ENCODE results near the gene ABITRAM. TPM values are rescaled to one million over a fixed set of nuclear protein-coding genes. Genes with fewer than 3 reads are reported as not detected.
"Not testable (repeated sequence)": the region's sequence is repeated elsewhere in the genome, so short reads cannot be mapped to it uniquely, and the experiment has no call there.

ABITRAM gene, protein sequence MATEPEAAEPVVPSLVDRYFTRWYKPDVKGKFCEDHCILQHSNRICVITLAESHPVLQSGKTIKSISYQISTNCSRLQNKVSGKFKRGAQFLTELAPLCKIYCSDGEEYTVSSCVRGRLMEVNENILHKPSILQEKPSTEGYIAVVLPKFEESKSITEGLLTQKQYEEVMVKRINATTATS
- total RNA-seq = 1 to 10 TPM; 6.9 to 8.5 TPM

DNA sequence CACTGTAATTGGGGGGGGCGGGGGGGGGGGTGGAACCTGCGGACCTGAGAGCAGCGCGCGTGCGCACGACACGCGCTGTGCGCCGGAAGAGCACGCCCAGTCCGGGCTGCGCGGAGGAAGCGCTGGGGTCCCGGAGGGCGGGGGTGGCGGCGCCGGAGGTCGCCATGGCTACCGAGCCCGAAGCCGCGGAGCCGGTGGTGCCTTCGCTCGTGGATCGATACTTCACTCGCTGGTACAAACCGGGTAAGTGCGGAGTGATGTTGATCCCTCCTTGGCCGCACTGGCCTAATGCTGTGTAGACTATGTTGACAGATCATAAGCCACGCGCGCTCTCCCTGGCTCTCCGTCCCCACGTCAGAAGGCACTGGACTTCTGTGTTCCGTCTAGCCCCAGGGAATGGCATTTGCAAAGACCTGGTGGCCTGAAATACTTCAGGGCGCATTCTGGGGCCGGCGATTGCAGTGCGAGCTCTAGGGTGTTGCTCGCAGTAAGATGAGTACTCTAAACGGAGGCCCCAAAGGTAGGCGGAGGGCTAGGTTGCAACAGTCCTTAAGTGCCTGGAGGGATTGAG lies at the start of gene ABITRAM:
Gene ABITRAM (plus strand): TSS at position 78 of the 571 bp plus-strand sequence. CDS start 87 bp downstream, at position 165.
- ATAC-seq = peak; percentile 92 to 94
- no peaks in the 10 kb centered on the region for H3K36me3 Mint-ChIP-seq
- no peaks in the 10 kb centered on the region for H3K27me3 Mint-ChIP-seq
- peak within 1 kb of the TSS; percentile 87 to 97 for H3K27ac Mint-ChIP-seq
- H3K4me3 Mint-ChIP-seq = peak within 1 kb of the TSS; percentile 88
- peaks cover 18 to 30% of the 10 kb centered on the region in 2 donors for H3K4me1 Mint-ChIP-seq (ENCODE audit: low read depth in 2 of 2)
- H3K9me3 Mint-ChIP-seq = no peaks in the 10 kb centered on the region
- DNase-seq (ENCODE audit: low spot score) = peak; percentile 86

DNA sequence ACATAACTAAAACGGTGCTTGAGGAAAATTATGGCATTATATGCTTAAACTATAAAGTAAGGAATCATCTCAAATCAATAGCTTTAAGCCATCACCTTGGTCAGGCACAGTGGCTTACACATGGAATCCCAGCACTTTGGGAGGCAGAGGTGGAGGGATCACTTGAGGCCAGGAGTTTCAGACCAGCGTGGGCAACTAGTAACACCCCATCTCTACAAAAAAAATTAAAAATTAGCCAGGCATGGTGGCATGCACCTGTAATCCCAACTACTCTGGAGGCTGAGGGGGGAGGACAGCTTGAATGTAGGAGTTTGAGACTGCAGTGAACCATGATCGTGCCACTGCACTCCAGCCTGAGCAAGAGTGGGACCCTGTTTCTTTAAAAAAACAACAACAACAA lies 49.5 kb upstream of the ABITRAM start:
- Mint-ChIP-seq H3K27ac (no peak overlapping the region), H3K27me3 (no peaks in the 10 kb centered on the region), H3K4me1 (ENCODE audit: low read depth in 2 of 2) (peaks cover 7 to 9% of the 10 kb centered on the region in 2 donors), H3K4me3 (no peak overlapping the region), H3K36me3 (peaks cover 35% of the 10 kb centered on the region), H3K9me3 (no peaks in the 10 kb centered on the region)
- no peak for DNase-seq (ENCODE audit: low spot score)
- no peak for ATAC-seq

DNA sequence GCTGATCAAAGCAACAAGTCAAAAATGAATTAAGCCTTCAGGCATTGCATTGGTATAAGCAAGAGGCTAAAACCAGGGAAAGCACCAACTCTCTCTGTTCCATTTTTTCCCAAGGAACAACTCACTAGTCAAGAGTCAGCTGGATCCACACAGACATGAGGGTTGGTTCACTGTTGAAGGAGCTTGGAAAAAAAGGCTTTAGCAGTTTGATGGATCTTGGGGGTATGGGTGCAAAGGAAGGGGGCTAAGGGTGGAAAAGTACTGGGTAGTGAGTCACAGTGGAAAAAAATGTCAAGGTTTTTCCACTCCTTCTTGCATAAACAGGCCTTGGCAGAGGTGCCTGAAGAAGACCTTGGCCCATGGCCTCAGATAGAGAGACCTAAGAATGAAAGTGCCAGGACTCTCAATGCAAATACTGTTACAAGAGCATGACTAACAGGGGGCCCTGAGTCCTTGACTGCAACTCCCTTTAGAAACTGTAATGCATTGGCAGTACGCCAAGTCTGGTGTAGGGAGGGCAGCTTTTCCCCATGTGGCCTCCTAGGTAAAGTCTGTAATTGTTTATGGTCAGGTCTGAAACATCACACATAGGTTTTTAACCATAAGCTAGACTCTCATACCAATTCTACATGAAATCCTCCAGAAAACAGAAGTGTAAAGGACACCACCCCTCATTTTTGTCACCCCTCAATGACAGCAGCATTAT lies 48.4 kb upstream of the ABITRAM start:
- no peak for DNase-seq (ENCODE audit: low spot score)
- H3K36me3 Mint-ChIP-seq = peaks cover 36% of the 10 kb centered on the region
- ATAC-seq = peak; percentile 75 to 86
- H3K27me3 Mint-ChIP-seq = no peaks in the 10 kb centered on the region
- peak overlapping the region; percentile 52 to 74 for H3K27ac Mint-ChIP-seq
- no peak overlapping the region for H3K4me3 Mint-ChIP-seq
- H3K4me1 Mint-ChIP-seq (ENCODE audit: low read depth in 2 of 2) = peaks cover 7 to 9% of the 10 kb centered on the region in 2 donors
- no peaks in the 10 kb centered on the region for H3K9me3 Mint-ChIP-seq

DNA sequence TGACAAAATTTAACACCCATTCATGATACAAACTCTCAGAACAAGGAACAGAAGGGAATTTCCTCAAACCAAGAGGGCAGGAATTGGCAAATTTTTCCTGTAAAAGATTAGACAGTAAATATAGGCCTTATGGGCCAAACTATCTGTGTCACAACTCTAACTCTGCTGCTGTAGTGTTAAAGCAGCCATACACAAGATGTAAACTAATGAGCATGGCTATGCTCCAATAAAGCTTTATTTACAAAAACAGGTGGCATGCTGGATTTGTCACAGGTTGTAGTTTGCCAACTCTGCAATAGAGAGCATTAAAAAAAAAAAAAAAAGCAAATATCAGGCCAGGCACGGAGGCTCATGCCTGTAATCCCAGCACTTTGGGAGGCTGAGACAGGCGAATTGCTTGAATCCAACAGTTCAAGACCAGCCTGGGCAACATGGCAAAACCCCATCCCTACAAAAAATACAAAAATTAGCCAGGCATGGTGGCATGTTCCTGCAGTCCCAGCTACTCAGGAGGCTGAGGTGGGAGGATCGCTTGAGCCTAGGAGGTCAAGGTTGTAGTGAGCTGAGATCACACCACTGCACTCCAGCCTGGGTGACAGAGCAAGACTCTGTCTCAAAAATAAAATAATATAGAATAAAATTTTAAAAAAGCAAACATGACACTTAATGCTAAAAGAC lies 47.5 kb upstream of the ABITRAM start:
- not testable (repeated sequence) for H3K9me3 Mint-ChIP-seq, H3K4me3 Mint-ChIP-seq

DNA sequence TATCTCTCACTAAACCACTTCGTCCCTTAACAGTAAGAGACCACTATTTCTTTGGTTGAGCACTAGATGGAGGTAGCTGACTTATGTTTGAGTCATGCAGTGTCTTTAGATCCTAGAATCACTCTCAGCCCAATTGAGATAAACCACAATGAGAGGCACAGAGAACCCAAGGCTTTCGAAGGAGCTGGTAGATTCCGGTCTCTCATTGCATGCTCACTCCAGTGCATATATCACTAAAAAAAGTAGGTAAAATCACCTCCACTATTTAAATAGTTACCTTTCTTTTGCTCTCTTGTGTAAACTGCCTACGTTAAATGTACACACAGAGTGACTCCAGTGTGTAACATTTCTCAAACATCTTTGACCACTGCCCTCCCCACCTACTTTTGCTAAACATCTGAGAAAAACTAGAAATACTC lies 44.5 kb upstream of the ABITRAM start:
- DNase-seq (ENCODE audit: low spot score) = no peak

More for the DNA sequence above, 47.5 kb upstream of the ABITRAM start:
- ATAC-seq; H3K4me1 Mint-ChIP-seq (ENCODE audit: low read depth in 2 of 2); DNase-seq (ENCODE audit: low spot score); H3K27me3 Mint-ChIP-seq: not testable (repeated sequence)
- Mint-ChIP-seq H3K36me3 (peaks cover 41% of the 10 kb centered on the region), H3K27ac (peak overlapping the region in 1 of 2 donors; percentile 74)

DNA sequence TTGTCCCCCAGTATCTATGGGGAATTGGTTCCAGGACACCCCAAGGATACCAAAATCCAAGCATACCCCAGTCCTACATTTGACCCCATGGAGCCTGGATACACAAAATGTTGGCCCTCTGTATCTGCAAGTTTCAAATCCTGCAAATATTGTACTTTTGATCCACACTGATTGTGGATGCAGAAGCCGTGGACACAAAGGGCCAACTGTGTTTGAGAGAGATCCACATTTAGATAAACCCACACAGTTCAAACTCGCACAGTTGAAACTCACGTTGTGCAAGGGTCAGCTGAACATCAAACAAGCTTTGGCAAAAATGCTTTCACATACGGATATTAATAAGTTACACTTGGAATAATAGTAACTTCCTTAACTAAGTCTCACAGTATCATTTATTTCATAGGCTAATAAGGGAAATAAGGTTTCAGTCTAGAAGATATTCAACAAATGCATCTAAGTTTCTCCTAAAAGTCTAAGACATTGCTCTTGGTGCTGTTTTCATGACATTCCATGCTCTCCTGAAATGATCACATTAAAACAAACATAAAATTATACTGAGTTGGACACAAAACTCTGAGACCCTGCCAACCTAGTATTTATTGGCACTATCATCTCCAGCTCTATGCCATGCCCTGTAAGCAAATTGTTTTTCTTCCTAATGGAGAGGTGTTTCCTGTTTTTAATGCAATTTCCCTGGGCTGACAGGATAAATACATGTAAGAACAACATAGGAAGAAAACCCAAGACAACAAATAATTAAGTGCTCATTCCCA lies 39.8 kb upstream of the ABITRAM start:
- peaks cover 56% of the 10 kb centered on the region for H3K36me3 Mint-ChIP-seq
- ATAC-seq = no peak

More for the DNA sequence above, 44.5 kb upstream of the ABITRAM start:
- H3K27ac Mint-ChIP-seq = no peak overlapping the region
- H3K36me3 Mint-ChIP-seq = peaks cover 46% of the 10 kb centered on the region
- no peak for ATAC-seq
- H3K9me3 Mint-ChIP-seq = no peaks in the 10 kb centered on the region
- H3K4me1 Mint-ChIP-seq (ENCODE audit: low read depth in 2 of 2) = peaks cover 7 to 9% of the 10 kb centered on the region in 2 donors
- no peak overlapping the region for H3K4me3 Mint-ChIP-seq
- no peaks in the 10 kb centered on the region for H3K27me3 Mint-ChIP-seq

DNA sequence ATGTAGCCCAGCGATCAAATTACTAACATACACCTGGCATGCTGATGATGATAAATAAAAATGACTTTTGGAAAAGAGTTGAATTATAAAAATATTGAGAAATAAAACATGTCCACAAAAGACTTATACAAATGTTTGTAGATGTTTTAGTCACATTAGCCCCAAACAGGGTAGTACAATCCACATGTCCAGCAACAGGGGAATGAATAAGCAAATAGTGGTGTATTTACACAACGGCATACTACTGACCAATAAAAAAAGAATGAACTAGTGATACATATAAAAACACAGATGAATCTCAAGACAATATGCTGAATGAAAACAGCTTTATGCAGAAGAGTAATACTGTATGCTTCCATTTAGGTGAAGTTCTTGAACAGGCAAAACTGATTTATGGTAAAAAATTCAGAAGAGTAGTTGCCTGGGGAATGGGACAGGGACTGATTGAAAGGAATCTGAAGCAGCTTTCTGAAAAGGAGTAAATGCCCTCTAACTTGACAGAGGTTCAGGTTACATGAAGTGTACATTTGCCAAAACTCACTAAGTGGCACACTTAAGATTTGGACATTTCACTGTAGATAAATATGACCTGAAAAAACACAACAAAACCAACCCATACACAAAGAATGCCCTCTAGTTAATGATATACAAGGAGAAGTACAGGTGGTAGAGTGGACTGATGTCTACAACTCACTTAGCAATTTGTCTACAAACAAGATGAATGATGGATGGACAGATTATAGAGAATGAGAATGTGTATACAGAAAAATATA lies 36.7 kb upstream of the ABITRAM start:
- DNase-seq (ENCODE audit: low spot score) (no peak), ATAC-seq (no peak)
- Mint-ChIP-seq H3K4me3 (no peak overlapping the region), H3K27ac (no peak overlapping the region), H3K4me1 (ENCODE audit: low read depth in 2 of 2) (no peaks in the 10 kb centered on the region), H3K27me3 (no peaks in the 10 kb centered on the region), H3K9me3 (no peaks in the 10 kb centered on the region), H3K36me3 (peaks cover 47% of the 10 kb centered on the region)

More for the DNA sequence above, 39.8 kb upstream of the ABITRAM start:
- Mint-ChIP-seq H3K27me3 (no peaks in the 10 kb centered on the region), H3K4me1 (ENCODE audit: low read depth in 2 of 2) (no peaks in the 10 kb centered on the region), H3K27ac (no peak overlapping the region), H3K4me3 (no peak overlapping the region), H3K9me3 (no peaks in the 10 kb centered on the region)
- DNase-seq (ENCODE audit: low spot score) = no peak

DNA sequence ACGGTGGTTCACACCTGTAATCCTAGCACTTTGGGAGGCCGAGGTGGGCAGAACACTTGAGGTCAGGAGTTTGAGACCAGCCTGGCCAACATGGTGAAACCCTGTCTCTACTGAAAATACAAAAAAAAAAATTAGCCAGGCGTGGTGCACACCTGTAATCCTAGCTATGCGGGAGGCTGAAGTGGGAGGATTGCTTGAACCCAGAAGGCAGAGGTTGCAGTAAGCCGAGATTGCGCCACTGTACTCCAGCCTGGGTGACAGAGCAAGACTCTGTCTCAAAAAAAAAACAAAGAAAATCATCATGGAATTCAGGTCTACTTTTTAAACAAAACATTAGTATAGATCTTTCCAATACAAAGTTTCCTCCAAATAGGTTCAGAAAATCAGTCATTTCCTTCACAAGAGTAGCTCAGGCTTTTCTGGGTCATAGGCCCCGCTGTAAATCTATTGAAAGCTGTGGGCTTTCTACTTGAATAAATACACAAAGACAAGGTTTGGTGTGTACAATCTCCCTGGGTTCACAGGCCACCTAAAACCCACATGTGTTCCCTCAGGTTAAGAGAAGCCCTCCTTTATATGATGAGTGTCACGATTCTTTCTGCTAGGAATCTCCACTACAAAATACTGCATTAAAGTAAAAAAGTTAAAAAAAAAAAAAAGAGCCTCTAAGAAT lies 35.0 kb upstream of the ABITRAM start:
- H3K36me3 Mint-ChIP-seq = peaks cover 51% of the 10 kb centered on the region
- H3K27me3 Mint-ChIP-seq; H3K4me3 Mint-ChIP-seq; DNase-seq (ENCODE audit: low spot score); H3K9me3 Mint-ChIP-seq; ATAC-seq; H3K27ac Mint-ChIP-seq; H3K4me1 Mint-ChIP-seq (ENCODE audit: low read depth in 2 of 2): not testable (repeated sequence)

DNA sequence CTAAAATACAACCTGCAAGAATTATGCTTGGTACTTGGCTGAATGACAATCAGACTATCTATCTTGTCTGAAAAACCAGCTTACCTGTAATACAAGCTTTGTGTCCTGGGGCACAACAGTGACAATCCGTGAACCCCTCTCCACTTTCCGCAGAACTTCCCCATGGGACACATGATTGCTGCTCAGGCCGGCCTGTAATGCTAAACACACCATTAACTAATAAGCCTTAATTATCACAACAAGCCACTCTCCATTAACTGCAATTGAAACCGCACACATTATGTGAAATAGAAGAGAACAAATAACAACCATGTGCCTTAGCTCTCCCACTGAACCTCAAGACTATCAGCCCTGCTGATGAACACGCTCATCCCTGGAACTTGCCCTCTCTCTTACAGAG lies 34.0 kb upstream of the ABITRAM start:
- H3K9me3 Mint-ChIP-seq = no peaks in the 10 kb centered on the region
- H3K27me3 Mint-ChIP-seq = no peaks in the 10 kb centered on the region
- ATAC-seq = no peak
- H3K36me3 Mint-ChIP-seq = peaks cover 49% of the 10 kb centered on the region
- no peak overlapping the region for H3K27ac Mint-ChIP-seq
- H3K4me3 Mint-ChIP-seq = no peak overlapping the region
- no peak for DNase-seq (ENCODE audit: low spot score)
- no peaks in the 10 kb centered on the region for H3K4me1 Mint-ChIP-seq (ENCODE audit: low read depth in 2 of 2)

DNA sequence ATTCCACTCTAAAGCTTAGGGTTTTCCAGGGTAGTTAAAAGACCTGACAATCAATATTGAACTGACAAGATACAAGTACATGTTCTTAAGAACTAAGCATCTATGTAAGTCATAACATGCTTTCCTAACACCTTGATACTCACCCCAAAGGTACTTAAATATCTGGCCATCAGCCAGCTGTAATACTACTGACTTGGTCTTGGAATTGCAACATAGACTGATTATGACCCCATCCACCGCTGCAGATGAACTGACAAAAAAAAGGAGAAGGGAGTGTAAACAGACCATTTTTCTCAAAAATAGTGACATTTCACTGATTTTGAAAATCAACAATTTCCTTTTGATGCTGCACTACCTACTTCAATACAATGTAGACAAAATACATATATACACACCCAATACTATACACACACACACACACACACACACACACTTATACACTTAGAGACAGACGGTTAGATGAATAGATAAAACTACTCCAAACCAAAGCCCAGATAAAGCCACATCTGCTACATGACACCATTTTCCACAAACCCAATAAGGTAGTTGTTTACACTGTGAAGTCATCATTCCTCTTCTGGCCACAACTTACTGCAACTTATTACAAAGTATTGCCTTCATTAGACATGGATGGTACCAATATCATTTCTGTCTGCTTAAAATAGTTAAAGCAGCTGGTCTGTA lies 30.6 kb upstream of the ABITRAM start:
- H3K36me3 Mint-ChIP-seq = peaks cover 39% of the 10 kb centered on the region
- no peaks in the 10 kb centered on the region for H3K27me3 Mint-ChIP-seq
- H3K4me3 Mint-ChIP-seq = no peak overlapping the region
- no peak overlapping the region for H3K27ac Mint-ChIP-seq
- no peaks in the 10 kb centered on the region for H3K4me1 Mint-ChIP-seq (ENCODE audit: low read depth in 2 of 2)
- no peak for DNase-seq (ENCODE audit: low spot score)
- no peaks in the 10 kb centered on the region for H3K9me3 Mint-ChIP-seq
- ATAC-seq = no peak

DNA sequence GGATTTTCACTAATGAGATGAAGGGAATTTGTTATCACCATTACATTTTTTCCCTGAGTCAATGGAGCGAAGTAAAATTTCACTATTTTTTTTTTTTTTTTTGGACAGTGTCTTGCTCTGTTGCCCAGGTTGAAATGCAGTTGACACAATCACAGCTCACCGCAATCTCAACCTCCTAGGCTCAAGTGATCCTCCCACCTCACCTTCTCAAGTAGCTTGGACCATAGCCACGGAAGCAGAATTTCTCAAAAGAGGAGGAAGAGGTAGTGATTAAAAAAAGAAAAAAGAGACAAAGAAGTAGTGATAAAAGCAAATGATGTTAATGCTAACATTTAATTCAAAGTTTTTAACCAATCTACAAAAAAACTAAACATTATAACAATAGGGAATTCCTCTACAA lies 30.0 kb upstream of the ABITRAM start:
- Mint-ChIP-seq H3K27me3 (no peaks in the 10 kb centered on the region), H3K9me3 (no peaks in the 10 kb centered on the region), H3K4me3 (no peak overlapping the region), H3K27ac (no peak overlapping the region), H3K4me1 (ENCODE audit: low read depth in 2 of 2) (no peaks in the 10 kb centered on the region), H3K36me3 (peaks cover 45% of the 10 kb centered on the region)
- ATAC-seq = no peak
- DNase-seq (ENCODE audit: low spot score) = no peak

DNA sequence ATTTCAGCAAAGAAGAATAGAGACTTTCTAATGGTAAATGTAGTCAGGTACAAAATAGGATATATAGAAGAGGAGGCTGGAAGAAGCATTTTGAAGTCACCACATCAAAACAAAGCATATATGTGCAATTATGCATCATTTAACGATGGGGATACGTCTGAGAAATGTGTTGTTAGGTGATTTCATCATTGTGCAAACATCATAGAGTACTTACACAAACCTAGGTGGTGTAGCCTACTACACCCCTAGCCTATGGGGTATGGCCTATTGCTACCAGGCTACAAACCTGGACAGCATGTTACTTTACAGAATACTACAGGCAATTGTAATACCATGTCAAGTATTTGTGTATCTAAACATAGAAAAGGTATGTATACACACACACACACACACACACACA lies 28.7 kb upstream of the ABITRAM start:
- no peaks in the 10 kb centered on the region for H3K9me3 Mint-ChIP-seq
- DNase-seq (ENCODE audit: low spot score) = no peak
- H3K4me3 Mint-ChIP-seq = no peak overlapping the region
- no peaks in the 10 kb centered on the region for H3K27me3 Mint-ChIP-seq
- ATAC-seq = no peak
- H3K4me1 Mint-ChIP-seq (ENCODE audit: low read depth in 2 of 2) = no peaks in the 10 kb centered on the region
- peaks cover 48% of the 10 kb centered on the region for H3K36me3 Mint-ChIP-seq
- no peak overlapping the region for H3K27ac Mint-ChIP-seq
